Lower leg skin (tissue), 4 donors: ENCODE results near the gene INSRR. TPM values are rescaled to one million over a fixed set of nuclear protein-coding genes. Genes with fewer than 3 reads are reported as not detected.

Source experiments
- DNase-seq, 2 donors: peaks; one replicate each; pipeline ENCODE4 v3.0.0-alpha.2; 2019; ENCODE audit warnings: low spot score in 2 of 2
- H3K4me3 ChIP-seq: fragments of 200-600 bp; sonication (generic); 2 replicates; pipeline ENCODE4 v1.5.1; 2017; ENCODE audit warnings: mild to moderate bottlenecking, low read depth; ENCODE audit not compliant: poor library complexity, severe bottlenecking
- CTCF ChIP-seq, 3 donors: fragments of 450-650 bp; IDR thresholded peaks; one replicate each; pipeline ENCODE4 v1.5.1; 2016; ENCODE audit warnings: antibody characterized with exemption in 3 of 3, mild to moderate bottlenecking in 3 of 3, moderate library complexity in 2 of 3
- POLR2A ChIP-seq, 2 donors: fragments of 450-650 bp; IDR thresholded peaks; one replicate each; pipeline ENCODE4 v1.6.1; 2016 to 2017; ENCODE audit warnings: antibody characterized with exemption in 2 of 2, mild to moderate bottlenecking in 1 of 2, moderate library complexity in 1 of 2
- WGBS, 2 donors: methylation state at CpG; one replicate each; pipeline ENCODE4 v1.1.5; 2018; 5-methylcytosine and 5-hydroxymethylcytosine counted together
- intact Hi-C: fragments of 100-400 bp; cut with DNase I; formaldehyde crosslinking; loops from one replicate; pipeline ENCODE4 v1.15.0; 2023; ENCODE audit warnings: low total_unique reads
- total RNA-seq, 4 donors: library from RNA; depleted of rRNA; stranded (reverse); fragments of >200 nt; gene quantifications; one replicate each; pipeline ENCODE4 v1.1.0, GENCODE V29; 2016

INSRR gene
- total RNA-seq, 4 donors from 2014 or later, result not detected

GRCh38 chr1:156899956-156900718 is 41.2 kb upstream of the INSRR start:
- no peak for DNase-seq
- no peak overlapping the region for H3K4me3 ChIP-seq
- 56% methylated on average over 12 of the region's 12 CpGs for WGBS, 2 donors
- intact Hi-C loops, result no loop called here
- TF ChIP-seq POLR2A (IDR thresholded peaks at IDR 0.05) (no peak), CTCF (IDR thresholded peaks at IDR 0.05) (no peak)

- intact Hi-C loops, result no loop called here
- WGBS, 2 donors, result 73 to 82% methylated on average over 12 of the region's 12 CpGs
- H3K4me3 ChIP-seq, result no peak overlapping the region
These were observed 40.2 kb upstream of the INSRR start for GRCh38 chr1:156898971-156899664.

GRCh38 chr1:156898161-156898566 is 39.2 kb upstream of the INSRR start:
- WGBS, 2 donors, result 59% methylated on average over 12 to 13 of the region's 13 CpGs
- intact Hi-C loops, result no loop called here
- TF ChIP-seq POLR2A (IDR thresholded peaks at IDR 0.05), result no peak
- DNase-seq, result no peak
- H3K4me3 ChIP-seq, result no peak overlapping the region

More at GRCh38 chr1:156898971-156899664, 40.2 kb upstream of the INSRR start:
- no peak for TF ChIP-seq POLR2A (IDR thresholded peaks at IDR 0.05)
- TF ChIP-seq CTCF (IDR thresholded peaks at IDR 0.05), result no peak
- DNase-seq, result no peak

- H3K4me3 ChIP-seq, result no peak overlapping the region
- 73 to 79% methylated on average over 14 of the region's 14 CpGs for WGBS, 2 donors
- intact Hi-C loops, result no loop called here
- TF ChIP-seq CTCF (IDR thresholded peaks at IDR 0.05) (no peak), POLR2A (IDR thresholded peaks at IDR 0.05) (no peak)
- DNase-seq, result no peak
These were observed 38.3 kb upstream of the INSRR start for GRCh38 chr1:156897078-156897825.

- TF ChIP-seq CTCF (IDR thresholded peaks at IDR 0.05), result no peak
- TF ChIP-seq POLR2A (IDR thresholded peaks at IDR 0.05), result no peak
- no peak for DNase-seq
- 72 to 74% methylated on average over 16 of the region's 16 CpGs for WGBS, 2 donors
- intact Hi-C loops, result no loop called here
- H3K4me3 ChIP-seq, result no peak overlapping the region
These were observed 37.6 kb upstream of the INSRR start for GRCh38 chr1:156896490-156897033.

- 91% methylated on average over 6 of the region's 6 CpGs for WGBS, 2 donors
- intact Hi-C loops, result no loop called here
- H3K4me3 ChIP-seq, result no peak overlapping the region
- DNase-seq, result no peak
- TF ChIP-seq CTCF (IDR thresholded peaks at IDR 0.05) (no peak), POLR2A (IDR thresholded peaks at IDR 0.05) (no peak)
These were observed 37.0 kb upstream of the INSRR start for GRCh38 chr1:156895927-156896326.
